ENCODE measurements around the gene PROZ.

GRCh38 chr13:113109151-113110047 lies 49.0 kb upstream of the PROZ start:
- no peak for TF ChIP-seq POLR2A (IDR thresholded peaks at IDR 0.05; ENCODE audit: low read length)
- no peak for TF ChIP-seq GATA1 (IDR thresholded peaks at IDR 0.05; ENCODE audit: low read depth, low read length)
